ENCODE measurements around the gene DENND4B. TPM values are rescaled to one million over a fixed set of nuclear protein-coding genes. Genes with fewer than 3 reads are reported as not detected.

DENND4B gene
- total and polyA plus RNA-seq, 9 of the 15 experiments (the other 6 are each of a cell fraction or from before 2014, with no cell fraction given), result 9.5 to 80.5 (median 23.1) TPM

DNA sequence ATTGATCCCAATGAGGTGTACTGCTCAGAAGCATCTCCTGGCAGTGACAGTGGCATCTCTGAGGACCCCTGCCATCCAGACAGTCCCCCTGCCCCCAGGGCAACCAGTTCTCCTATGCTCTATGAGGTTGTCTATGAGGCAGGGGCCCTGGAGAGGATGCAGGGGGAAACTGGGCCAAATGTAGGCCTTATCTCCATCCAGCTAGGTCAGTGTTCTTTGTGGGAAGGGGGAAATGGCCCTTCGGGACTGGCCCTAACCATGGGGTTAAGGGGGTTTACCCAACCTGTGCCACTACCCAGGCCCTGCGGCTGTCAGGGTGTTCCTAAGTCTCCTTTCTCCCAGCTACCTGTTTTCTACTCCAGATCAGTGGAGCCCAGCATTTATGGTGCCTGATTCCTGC is 22.5 kb upstream of the DENND4B start (continued):
- no peak for TF ChIP-seq NONO (IDR thresholded peaks at IDR 0.05; ENCODE audit: low read depth in 2 of 2, low read length in 1 of 2)

DNA sequence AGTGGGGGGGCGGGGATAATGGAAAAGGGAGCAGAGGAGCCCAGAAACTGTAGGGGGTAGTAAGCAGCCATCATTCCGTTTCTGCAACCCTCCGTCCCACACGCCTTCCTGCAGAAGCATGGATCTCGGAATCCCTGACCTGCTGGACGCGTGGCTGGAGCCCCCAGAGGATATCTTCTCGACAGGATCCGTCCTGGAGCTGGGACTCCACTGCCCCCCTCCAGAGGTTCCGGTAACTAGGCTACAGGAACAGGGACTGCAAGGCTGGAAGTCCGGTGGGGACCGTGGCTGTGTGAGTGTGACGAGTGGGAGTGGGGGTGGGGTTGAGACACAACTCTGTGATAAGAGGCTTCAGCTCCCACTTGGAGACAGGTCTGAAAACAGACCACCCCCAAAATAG is 21.9 kb upstream of the DENND4B start:
- ChIA-PET POLR2A (interaction anchor here (0.7 to 4.8 kb wide), 7 partner anchors 9 to 23 kb away, joined by 3 to 84 read pairs (median 16); partner anchors contain the start of genes CRTC2, DENND4B, JTB and RAB13), CTCF (ENCODE audit: low intra/inter-chr PET ratio) (no interaction called here)
- H3K79me2 ChIP-seq (ENCODE audit: control insufficient read depth, insufficient read depth, low read length), result peaks cover 35% of the 10 kb centered on the region
- no peaks in the 10 kb centered on the region for H3K27me3 ChIP-seq (ENCODE audit: control insufficient read depth in 2 of 2, insufficient read depth in 2 of 2, low read length in 2 of 2)
- peak in 2 of 4 experiments; percentile 27 to 60 for DNase-seq (ENCODE audit: extremely low read depth in 1 of 4, low spot score in 3 of 4)
- H4K20me1 ChIP-seq (replicated peaks; ENCODE audit: control insufficient read depth, insufficient read depth, low read length), result no peaks in the 10 kb centered on the region
- H3K9me1 ChIP-seq (ENCODE audit: control insufficient read depth, insufficient read depth, low read length), result no peaks in the 10 kb centered on the region
- no peak for ATAC-seq
- H3K9ac ChIP-seq (ENCODE audit: insufficient read depth in 1 of 2, low read depth in 2 of 2, low read length in 2 of 2), result peak overlapping the region; percentile 89 to 99
- no peak for FAIRE-seq
- peak overlapping the region; percentile 51 for H3K4me3 ChIP-seq
- peak overlapping the region; percentile 87 for H3K4me2 ChIP-seq (ENCODE audit: insufficient read depth, low read length)
- H3K27ac ChIP-seq (ENCODE audit: extremely low read depth, low read depth, low read length), result peak overlapping the region; percentile 82
- H3K9me3 ChIP-seq (replicated peaks; ENCODE audit: control insufficient read depth, insufficient read depth, low read depth, low read length), result no peaks in the 10 kb centered on the region
- peak overlapping the region; percentile 89 for H2AFZ ChIP-seq (ENCODE audit: low read depth, low read length)
- peaks cover 7 to 15% of the 10 kb centered on the region in 2 experiments; a peak in 4 of 5 replicates for H3K4me1 ChIP-seq (replicated peaks in 1 of 2; ENCODE audit: control insufficient read depth in 2 of 2, insufficient read depth in 2 of 2, low read length in 2 of 2)
- BruUV-seq (replicated peaks), result no TSS peak
- intact Hi-C loops (cut with micrococcal nuclease), result loop anchor here (5.0 kb wide), 1 partner anchor 171 kb away; no protein-coding TSS in a partner anchor
- H3K36me3 ChIP-seq (ENCODE audit: control insufficient read depth, insufficient read depth, low read length), result peaks cover 5% of the 10 kb centered on the region; the same call in 2 of the 3 replicates
- 8% methylated on average over 12 of the region's 13 CpGs for WGBS (ENCODE audit: insufficient coverage, low coverage, missing lambda C conversion rate)
- in situ Hi-C loops (cut with MboI), result no loop called here
- peak; percentile 12; the same call in 1 of the 2 replicates for TF ChIP-seq ZBTB7A (IDR thresholded peaks at IDR 0.05; ENCODE audit: borderline replicate concordance, control insufficient read depth, low read depth, low read length)
- 0 out of 2 replicates have a peak, but pooled peaks have one; percentile 23 for TF ChIP-seq GATAD2A (IDR thresholded peaks at IDR 0.05)
- no peak for TF ChIP-seq SMARCA4 (IDR thresholded peaks at IDR 0.05)
- TF ChIP-seq, protein P1, sequence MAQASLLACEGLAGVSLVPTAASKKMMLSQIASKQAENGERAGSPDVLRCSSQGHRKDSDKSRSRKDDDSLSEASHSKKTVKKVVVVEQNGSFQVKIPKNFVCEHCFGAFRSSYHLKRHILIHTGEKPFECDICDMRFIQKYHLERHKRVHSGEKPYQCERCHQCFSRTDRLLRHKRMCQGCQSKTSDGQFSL (CRISPR knock-in tag; IDR thresholded peaks at IDR 0.05), result peak; percentile 51
- TF ChIP-seq, protein P1 (tag; IDR thresholded peaks at IDR 0.05), result no peak; a peak in 1 of 4 replicates
- TF ChIP-seq, protein P2, sequence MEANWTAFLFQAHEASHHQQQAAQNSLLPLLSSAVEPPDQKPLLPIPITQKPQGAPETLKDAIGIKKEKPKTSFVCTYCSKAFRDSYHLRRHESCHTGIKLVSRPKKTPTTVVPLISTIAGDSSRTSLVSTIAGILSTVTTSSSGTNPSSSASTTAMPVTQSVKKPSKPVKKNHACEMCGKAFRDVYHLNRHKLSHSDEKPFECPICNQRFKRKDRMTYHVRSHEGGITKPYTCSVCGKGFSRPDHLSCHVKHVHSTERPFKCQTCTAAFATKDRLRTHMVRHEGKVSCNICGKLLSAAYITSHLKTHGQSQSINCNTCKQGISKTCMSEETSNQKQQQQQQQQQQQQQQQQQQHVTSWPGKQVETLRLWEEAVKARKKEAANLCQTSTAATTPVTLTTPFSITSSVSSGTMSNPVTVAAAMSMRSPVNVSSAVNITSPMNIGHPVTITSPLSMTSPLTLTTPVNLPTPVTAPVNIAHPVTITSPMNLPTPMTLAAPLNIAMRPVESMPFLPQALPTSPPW (CRISPR knock-in tag; IDR thresholded peaks at IDR 0.05), result peak; percentile 43; the same call in 1 of the 2 replicates
- TF ChIP-seq, protein P3, sequence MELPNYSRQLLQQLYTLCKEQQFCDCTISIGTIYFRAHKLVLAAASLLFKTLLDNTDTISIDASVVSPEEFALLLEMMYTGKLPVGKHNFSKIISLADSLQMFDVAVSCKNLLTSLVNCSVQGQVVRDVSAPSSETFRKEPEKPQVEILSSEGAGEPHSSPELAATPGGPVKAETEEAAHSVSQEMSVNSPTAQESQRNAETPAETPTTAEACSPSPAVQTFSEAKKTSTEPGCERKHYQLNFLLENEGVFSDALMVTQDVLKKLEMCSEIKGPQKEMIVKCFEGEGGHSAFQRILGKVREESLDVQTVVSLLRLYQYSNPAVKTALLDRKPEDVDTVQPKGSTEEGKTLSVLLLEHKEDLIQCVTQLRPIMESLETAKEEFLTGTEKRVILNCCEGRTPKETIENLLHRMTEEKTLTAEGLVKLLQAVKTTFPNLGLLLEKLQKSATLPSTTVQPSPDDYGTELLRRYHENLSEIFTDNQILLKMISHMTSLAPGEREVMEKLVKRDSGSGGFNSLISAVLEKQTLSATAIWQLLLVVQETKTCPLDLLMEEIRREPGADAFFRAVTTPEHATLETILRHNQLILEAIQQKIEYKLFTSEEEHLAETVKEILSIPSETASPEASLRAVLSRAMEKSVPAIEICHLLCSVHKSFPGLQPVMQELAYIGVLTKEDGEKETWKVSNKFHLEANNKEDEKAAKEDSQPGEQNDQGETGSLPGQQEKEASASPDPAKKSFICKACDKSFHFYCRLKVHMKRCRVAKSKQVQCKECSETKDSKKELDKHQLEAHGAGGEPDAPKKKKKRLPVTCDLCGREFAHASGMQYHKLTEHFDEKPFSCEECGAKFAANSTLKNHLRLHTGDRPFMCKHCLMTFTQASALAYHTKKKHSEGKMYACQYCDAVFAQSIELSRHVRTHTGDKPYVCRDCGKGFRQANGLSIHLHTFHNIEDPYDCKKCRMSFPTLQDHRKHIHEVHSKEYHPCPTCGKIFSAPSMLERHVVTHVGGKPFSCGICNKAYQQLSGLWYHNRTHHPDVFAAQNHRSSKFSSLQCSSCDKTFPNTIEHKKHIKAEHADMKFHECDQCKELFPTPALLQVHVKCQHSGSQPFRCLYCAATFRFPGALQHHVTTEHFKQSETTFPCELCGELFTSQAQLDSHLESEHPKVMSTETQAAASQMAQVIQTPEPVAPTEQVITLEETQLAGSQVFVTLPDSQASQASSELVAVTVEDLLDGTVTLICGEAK (IDR thresholded peaks at IDR 0.05), result peak; percentile 8; the same call in 1 of the 2 replicates
- TF ChIP-seq, protein P3 (CRISPR knock-in tag; IDR thresholded peaks at IDR 0.05), result no peak

Data from K562 (cell line).